K562 (cell line): ENCODE data around the gene SERTAD3. TPM values are rescaled to one million over a fixed set of nuclear protein-coding genes. Genes with fewer than 3 reads are reported as not detected.
A peak's percentile ranks its signal among the peaks of the same experiment; 100 is the strongest.

Experiments
- ASH1L ChIP-seq: fragments of 450-650 bp; IDR thresholded peaks from 2 replicates; pipeline ENCODE4 v1.6.1; 2018; ENCODE audit warnings: borderline replicate concordance, mild to moderate bottlenecking, low read depth; ENCODE audit not compliant: partially characterized antibody
- CC2D1A ChIP-seq: fragments of 450-650 bp; IDR thresholded peaks from 2 replicates; pipeline ENCODE4 v1.6.1; 2017; ENCODE audit warnings: mild to moderate bottlenecking
- CREB3L1 ChIP-seq: fragments of 450-650 bp; IDR thresholded peaks from 2 replicates; pipeline ENCODE4 v1.6.1; 2014; ENCODE audit warnings: low read depth, mild to moderate bottlenecking, moderate library complexity, borderline replicate concordance
- CXXC5 ChIP-seq: fragments of 250-450 bp; sonication (Bioruptor Pico); IDR thresholded peaks from 2 replicates; pipeline ENCODE4 v1.8.0; 2022; ENCODE audit warnings: inconsistent platforms, mild to moderate bottlenecking, moderate library complexity
- FOXJ2 ChIP-seq: fragments of 200-800 bp; sonication (Bioruptor generic); IDR thresholded peaks from 2 replicates; pipeline ENCODE4 v1.6.1; 2016; ENCODE audit warnings: missing genetic modification characterization, missing compliant biosample characterization
- FOXP4 ChIP-seq: sonication (generic); formaldehyde crosslinking; IDR thresholded peaks from 2 replicates; pipeline ENCODE4 v1.8.0; 2022; ENCODE audit warnings: mild to moderate bottlenecking, missing genetic modification reagents, borderline replicate concordance
- LCOR ChIP-seq: sonication (generic); formaldehyde crosslinking; IDR thresholded peaks from 2 replicates; pipeline ENCODE4 v1.8.0; 2022; ENCODE audit warnings: mild to moderate bottlenecking, missing genetic modification reagents
- MECOM ChIP-seq: fragments of 250-450 bp; sonication (Bioruptor Pico); IDR thresholded peaks from 2 replicates; pipeline ENCODE4 v1.8.0; 2022; ENCODE audit warnings: inconsistent platforms
- MTA1 ChIP-seq: fragments of 450-650 bp; IDR thresholded peaks from 2 replicates; pipeline ENCODE4 v1.6.1; 2017; ENCODE audit warnings: borderline replicate concordance
- NR2C2 ChIP-seq, 2 experiments: fragments of 200-800 bp in 1 of 2; sonication (Bioruptor generic) in 1 of 2; sonication (generic) in 1 of 2; formaldehyde crosslinking in 1 of 2; IDR thresholded peaks; 2 replicates each; pipeline versions ENCODE4 v1.6.1 to v1.8.0; 2016 to 2022; ENCODE audit warnings: mild to moderate bottlenecking in 1 of 2, missing compliant biosample characterization in 1 of 2, missing genetic modification characterization in 1 of 2, missing genetic modification reagents in 1 of 2
- PML ChIP-seq: IDR thresholded peaks from 2 replicates; pipeline ENCODE4 v1.6.1; 2012; ENCODE audit warnings: low read length, inconsistent platforms
- SMARCC2 ChIP-seq: fragments of 450-650 bp; IDR thresholded peaks from 2 replicates; pipeline ENCODE4 v1.6.1; 2017; ENCODE audit warnings: antibody characterized with exemption, moderate library complexity, mild to moderate bottlenecking, low read depth
- TEAD1 ChIP-seq, 2 experiments: fragments of 450-650 bp in 1 of 2; sonication (generic) in 1 of 2; formaldehyde crosslinking; IDR thresholded peaks; 2 replicates each; pipeline versions ENCODE4 v1.4.0 to v1.8.0; 2020 to 2022; ENCODE audit warnings: mild to moderate bottlenecking in 2 of 2, missing genetic modification reagents in 1 of 2
- ZBTB7A ChIP-seq: IDR thresholded peaks from 2 replicates; pipeline ENCODE4 v1.6.1; 2011; ENCODE audit warnings: low read depth, mild to moderate bottlenecking, low read length, moderate library complexity, borderline replicate concordance; ENCODE audit not compliant: control insufficient read depth
- ZNF507 ChIP-seq: conservative IDR thresholded peaks from 2 replicates; pipeline ENCODE4 v1.6.1; 2017; ENCODE audit warnings: missing genetic modification characterization, missing compliant biosample characterization
- ZNF740 ChIP-seq, 3 experiments: fragments of 200-800 bp in 1 of 3; sonication (Bioruptor generic) in 1 of 3; sonication (generic) in 1 of 3; formaldehyde crosslinking in 1 of 3; IDR thresholded peaks; 2 replicates each; pipeline versions ENCODE4 v1.6.1 to v1.8.0; 2016 to 2022; ENCODE audit warnings: mild to moderate bottlenecking in 2 of 3, missing compliant biosample characterization in 2 of 3, missing genetic modification characterization in 2 of 3, missing genetic modification reagents in 1 of 3
- polyA plus RNA-seq, 8 experiments: library from polyadenylated mRNA; depleted of rRNA in 4 of 8; stranded (reverse) in 5 of 8; unstranded in 3 of 8; fragments of >200 nt; fragmentation: Nextera tagmentation in 2 of 8; fragmentation: Illumina TruSeq in 1 of 8; extraction: Ambion mirVana in 2 of 8; extraction: Trizol in 1 of 8; gene quantifications; 2 replicates each; pipeline versions ENCODE4 v1.2.1 to v1.2.3, GENCODE V29; 2011 to 2014; ENCODE audit warnings: inconsistent platforms in 1 of 8, missing spikeins in 1 of 8
- total RNA-seq, 7 experiments: library from RNA; depleted of rRNA in 6 of 7; stranded (reverse); fragments of >200 nt in 6 of 7; fragmentation: Illumina TruSeq in 2 of 7; extraction: Trizol in 2 of 7; gene quantifications; 2 replicates each; pipeline versions ENCODE4 v1.2.1 to v1.2.3, GENCODE V29; 2011 to 2021; ENCODE audit warnings: low replicate concordance in 1 of 7
- TF ChIP-seq, protein P1 (sequence below), 2 experiments: fragments of 450-650 bp in 1 of 2; sonication (generic) in 1 of 2; formaldehyde crosslinking in 1 of 2; IDR thresholded peaks in 1 of 2; conservative IDR thresholded peaks in 1 of 2; 2 replicates each; pipeline versions ENCODE4 v1.6.1 to v1.8.1; 2016 to 2023; ENCODE audit warnings: mild to moderate bottlenecking in 2 of 2, moderate library complexity in 2 of 2, inconsistent platforms in 1 of 2, missing genetic modification reagents in 1 of 2

The SERTAD3 gene
- total and polyA plus RNA-seq, 9 of the 15 experiments (the other 6 are each of a cell fraction or from before 2014, with no cell fraction given) = 5.4 to 28.9 (median 17.5) TPM

DNA sequence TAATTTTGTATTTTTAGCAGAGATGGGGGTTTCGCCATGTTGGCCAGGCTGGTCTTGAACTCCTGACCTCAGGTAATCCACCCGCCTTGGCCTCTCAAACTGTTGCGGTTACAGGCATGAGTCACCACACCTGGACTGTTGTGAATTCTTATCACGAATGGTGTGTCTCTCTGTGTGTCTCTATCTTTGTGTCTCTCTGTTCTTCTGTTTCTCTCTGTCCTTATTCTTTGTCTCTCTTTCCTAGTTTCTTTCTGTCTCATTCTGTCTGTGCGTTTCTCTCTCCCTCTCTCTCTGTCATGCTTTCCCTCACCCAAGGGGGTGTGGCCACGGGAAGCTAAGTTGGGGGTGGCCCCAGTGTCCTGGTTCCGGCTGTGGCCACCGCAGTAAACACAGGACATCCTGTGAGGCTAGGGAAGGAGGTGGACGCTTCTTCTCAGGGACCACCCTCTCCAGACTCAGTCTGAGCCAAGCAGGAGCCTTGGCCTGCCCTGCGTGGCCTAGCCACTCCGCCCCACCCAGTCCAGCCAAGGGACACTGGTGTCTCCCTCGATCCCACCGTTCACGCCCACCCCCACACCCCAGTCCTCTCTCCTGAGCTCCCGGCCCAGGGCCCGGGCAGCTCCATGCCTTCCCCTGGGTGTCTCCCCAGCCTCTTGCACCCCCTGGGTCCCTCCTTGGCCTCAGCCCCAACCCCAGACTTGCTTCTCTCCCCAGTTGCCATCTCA, 27.1 kb downstream of the SERTAD3 start (continued):
- TF ChIP-seq CREB3L1 (no peak), ZBTB7A (peak; percentile 55), ZNF507 (tag) (no peak), ASH1L (no peak), SMARCC2 (peak; percentile 83), ZNF740 (CRISPR knock-in tag; IDR thresholded peaks at IDR 0.05) (no peak), ZNF740 (tag; IDR thresholded peaks at IDR 0.05) (no peak), MECOM (no peak), CC2D1A (peak; percentile 54; the same call in 1 of the 2 replicates), CXXC5 (CRISPR knock-in tag) (peak; percentile 33; the same call in 1 of the 2 replicates), FOXP4 (CRISPR knock-in tag) (no peak), FOXJ2 (tag) (peak; percentile 61; the same call in 1 of the 2 replicates), NR2C2 (CRISPR knock-in tag; IDR thresholded peaks at IDR 0.05) (no peak), NR2C2 (tag; IDR thresholded peaks at IDR 0.05) (peak; percentile 48; the same call in 1 of the 2 replicates), LCOR (CRISPR knock-in tag) (no peak), PML (no peak), TEAD1 (CRISPR knock-in tag; IDR thresholded peaks at IDR 0.05) (no peak), MTA1 (peak; percentile 96)
- TF ChIP-seq, protein P1, sequence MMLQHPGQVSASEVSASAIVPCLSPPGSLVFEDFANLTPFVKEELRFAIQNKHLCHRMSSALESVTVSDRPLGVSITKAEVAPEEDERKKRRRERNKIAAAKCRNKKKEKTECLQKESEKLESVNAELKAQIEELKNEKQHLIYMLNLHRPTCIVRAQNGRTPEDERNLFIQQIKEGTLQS (IDR thresholded peaks at IDR 0.05) = peak; percentile 97
- TF ChIP-seq, protein P1 (CRISPR knock-in tag; conservative IDR thresholded peaks at IDR 0.05) = peak; percentile 91; the same call in 1 of the 2 replicates
